T-helper 2 cell treated with Interferon-gamma antibody and Interleukin-4, amounts not matched to agents 5 μg/mL and 100 μg/mL, for 36 hours (primary cell): ENCODE results near the gene MYL5.
"Not testable (repeated sequence)": the region's sequence is repeated elsewhere in the genome, so short reads cannot be mapped to it uniquely, and the experiment has no call there.

Experiments
- DNase-seq: peaks from one replicate; pipeline ENCODE4 v3.0.0; 2021; ENCODE audit warnings: low spot score
- H3K27ac Mint-ChIP-seq: one replicate; pipeline ENCODE4 v1.8.0; 2021; ENCODE audit warnings: mild to moderate bottlenecking, mixed read lengths
- H3K27me3 Mint-ChIP-seq: one replicate; pipeline ENCODE4 v1.8.0; 2021; ENCODE audit warnings: low read depth, mixed read lengths
- H3K36me3 Mint-ChIP-seq: one replicate; pipeline ENCODE4 v1.8.0; 2021; ENCODE audit warnings: low read depth, mixed read lengths
- H3K4me1 Mint-ChIP-seq: one replicate; pipeline ENCODE4 v1.8.0; 2021; ENCODE audit warnings: low read depth, mixed read lengths
- H3K4me3 Mint-ChIP-seq: one replicate; pipeline ENCODE4 v1.8.0; 2022; ENCODE audit warnings: mild to moderate bottlenecking, moderate library complexity, mixed read lengths
- H3K9me3 Mint-ChIP-seq: one replicate; pipeline ENCODE4 v1.8.0; 2021; ENCODE audit warnings: mixed read lengths

Gene MYL5

DNA sequence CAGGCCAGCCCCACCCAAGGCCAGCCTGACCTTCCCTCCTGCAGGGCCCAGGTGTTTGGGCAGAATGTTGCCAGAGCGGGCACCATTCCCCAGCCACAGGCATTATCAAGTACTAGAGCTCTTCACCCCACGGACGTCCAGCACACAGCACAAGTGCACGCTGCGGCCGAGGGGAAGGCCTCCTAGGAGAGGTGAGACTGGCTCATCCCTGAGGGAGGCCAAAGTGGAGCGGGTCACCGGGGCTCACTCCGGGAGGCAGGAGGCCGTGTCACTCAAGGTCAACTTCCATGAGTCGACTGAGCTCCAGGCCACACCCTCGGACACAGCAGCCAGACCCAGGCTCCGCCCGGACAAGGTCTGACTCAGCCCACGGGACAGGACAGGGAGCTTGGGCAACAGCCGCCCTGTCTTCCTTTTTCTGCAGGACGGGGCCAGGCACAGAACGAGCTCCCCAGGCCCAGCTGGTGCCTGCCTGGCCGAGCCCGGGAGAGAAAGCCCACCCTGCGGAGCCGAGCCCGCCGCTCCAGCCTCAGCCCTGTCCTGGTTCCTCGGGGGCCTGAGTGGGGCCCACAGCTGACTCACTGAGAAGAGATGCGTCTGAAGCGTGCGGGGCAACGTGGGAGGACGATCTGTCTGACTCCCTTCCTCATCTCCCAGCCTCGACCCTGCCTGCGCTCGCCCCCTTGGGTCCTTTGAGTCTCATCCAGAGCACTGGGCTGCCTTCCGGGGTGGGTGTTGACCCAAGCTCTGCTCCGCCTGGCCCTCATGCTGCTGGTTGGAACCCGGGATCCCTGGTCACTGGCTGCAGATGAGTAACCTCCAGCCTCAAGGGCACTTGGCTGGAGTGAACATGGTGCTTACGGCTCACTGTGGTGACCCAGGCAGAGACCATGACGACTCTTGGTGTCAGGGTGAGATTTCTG lies 13.0 kb downstream of the MYL5 start:
- H3K27ac Mint-ChIP-seq, result no peak overlapping the region
- peaks cover 19% of the 10 kb centered on the region for H3K27me3 Mint-ChIP-seq
- H3K4me1 Mint-ChIP-seq, result no peaks in the 10 kb centered on the region
- no peak overlapping the region for H3K4me3 Mint-ChIP-seq
- no peaks in the 10 kb centered on the region for H3K36me3 Mint-ChIP-seq
- H3K9me3 Mint-ChIP-seq, result no peaks in the 10 kb centered on the region
- no peak for DNase-seq

DNA sequence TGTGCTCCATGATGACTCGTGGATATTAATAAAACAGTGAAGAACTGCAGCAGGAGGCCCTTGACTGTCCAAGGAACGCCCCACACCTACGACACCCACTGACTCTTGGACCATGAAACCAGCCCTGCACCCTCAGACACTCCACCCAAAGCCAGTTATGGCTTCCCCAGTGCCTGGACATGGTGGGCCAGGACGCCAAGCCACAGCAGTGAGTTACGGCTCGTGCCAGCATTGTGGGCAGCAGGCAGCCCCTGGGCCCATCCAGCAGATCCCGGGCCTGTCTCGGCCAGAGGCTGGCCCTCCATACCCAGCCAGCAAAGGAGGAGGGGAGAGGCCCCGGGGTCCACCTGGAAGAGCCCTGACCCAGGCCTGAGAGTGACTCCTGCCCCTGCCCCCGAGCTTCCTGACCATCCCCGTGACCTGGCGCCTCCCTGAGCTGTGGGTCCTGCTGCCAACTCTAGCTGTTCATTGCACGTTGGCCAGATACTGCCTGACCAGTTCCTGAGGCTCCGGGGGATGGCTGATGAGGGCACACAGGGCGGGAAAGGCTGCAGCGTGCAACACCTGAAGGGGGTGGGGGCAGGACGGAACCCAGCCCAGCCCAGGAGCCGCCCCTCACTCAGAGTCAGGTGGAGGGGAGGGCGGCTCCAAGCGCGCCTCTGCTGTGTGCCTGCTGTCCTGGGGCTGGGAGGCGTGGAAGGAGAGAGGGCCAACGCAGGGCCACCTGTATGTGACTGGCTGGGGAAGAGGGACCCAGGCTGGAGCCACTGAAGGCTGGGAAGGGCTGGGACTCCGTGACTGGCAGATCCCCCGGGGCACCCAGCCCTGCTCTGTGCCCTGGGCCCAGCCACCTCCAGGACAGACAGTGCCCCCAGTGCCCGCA lies 13.9 kb downstream of the MYL5 start:
- no peaks in the 10 kb centered on the region for H3K36me3 Mint-ChIP-seq

GRCh38 chr4:688854-689681 lies 14.7 kb downstream of the MYL5 start, which contains the start of gene SLC49A3:
Gene SLC49A3, minus strand, starts transcription at chr4:689151. Its CDS starts 24 bp downstream, at chr4:689127.
- DNase-seq, result no peak
- no peak within 1 kb of the TSS for H3K27ac Mint-ChIP-seq
- no peaks in the 10 kb centered on the region for H3K4me1 Mint-ChIP-seq
- no peak within 1 kb of the TSS for H3K4me3 Mint-ChIP-seq
- no peaks in the 10 kb centered on the region for H3K36me3 Mint-ChIP-seq
- no peaks in the 10 kb centered on the region for H3K9me3 Mint-ChIP-seq
- H3K27me3 Mint-ChIP-seq, result peaks cover 24% of the 10 kb centered on the region

More for the DNA sequence above, 13.9 kb downstream of the MYL5 start:
- no peak overlapping the region for H3K27ac Mint-ChIP-seq
- no peak overlapping the region for H3K4me3 Mint-ChIP-seq
- no peak for DNase-seq
- H3K27me3 Mint-ChIP-seq, result peaks cover 19% of the 10 kb centered on the region
- no peaks in the 10 kb centered on the region for H3K4me1 Mint-ChIP-seq
- H3K9me3 Mint-ChIP-seq, result no peaks in the 10 kb centered on the region

GRCh38 chr4:689723-690122 lies 15.4 kb downstream of the MYL5 start:
- H3K9me3 Mint-ChIP-seq, result no peaks in the 10 kb centered on the region
- no peak overlapping the region for H3K4me3 Mint-ChIP-seq
- no peaks in the 10 kb centered on the region for H3K4me1 Mint-ChIP-seq
- peaks cover 31% of the 10 kb centered on the region for H3K27me3 Mint-ChIP-seq
- DNase-seq, result no peak
- no peaks in the 10 kb centered on the region for H3K36me3 Mint-ChIP-seq
- H3K27ac Mint-ChIP-seq, result no peak overlapping the region

- H3K4me1 Mint-ChIP-seq, result no peaks in the 10 kb centered on the region
- H3K27me3 Mint-ChIP-seq, result peaks cover 28% of the 10 kb centered on the region
- no peak for DNase-seq
- no peak overlapping the region for H3K27ac Mint-ChIP-seq
- no peaks in the 10 kb centered on the region for H3K9me3 Mint-ChIP-seq
- no peaks in the 10 kb centered on the region for H3K36me3 Mint-ChIP-seq
- no peak overlapping the region for H3K4me3 Mint-ChIP-seq
These were observed 18.6 kb downstream of the MYL5 start for GRCh38 chr4:692771-693554.

GRCh38 chr4:694341-694940 lies 20.1 kb downstream of the MYL5 start:
- H3K9me3 Mint-ChIP-seq, H3K27ac Mint-ChIP-seq, DNase-seq: not testable (repeated sequence)

DNA sequence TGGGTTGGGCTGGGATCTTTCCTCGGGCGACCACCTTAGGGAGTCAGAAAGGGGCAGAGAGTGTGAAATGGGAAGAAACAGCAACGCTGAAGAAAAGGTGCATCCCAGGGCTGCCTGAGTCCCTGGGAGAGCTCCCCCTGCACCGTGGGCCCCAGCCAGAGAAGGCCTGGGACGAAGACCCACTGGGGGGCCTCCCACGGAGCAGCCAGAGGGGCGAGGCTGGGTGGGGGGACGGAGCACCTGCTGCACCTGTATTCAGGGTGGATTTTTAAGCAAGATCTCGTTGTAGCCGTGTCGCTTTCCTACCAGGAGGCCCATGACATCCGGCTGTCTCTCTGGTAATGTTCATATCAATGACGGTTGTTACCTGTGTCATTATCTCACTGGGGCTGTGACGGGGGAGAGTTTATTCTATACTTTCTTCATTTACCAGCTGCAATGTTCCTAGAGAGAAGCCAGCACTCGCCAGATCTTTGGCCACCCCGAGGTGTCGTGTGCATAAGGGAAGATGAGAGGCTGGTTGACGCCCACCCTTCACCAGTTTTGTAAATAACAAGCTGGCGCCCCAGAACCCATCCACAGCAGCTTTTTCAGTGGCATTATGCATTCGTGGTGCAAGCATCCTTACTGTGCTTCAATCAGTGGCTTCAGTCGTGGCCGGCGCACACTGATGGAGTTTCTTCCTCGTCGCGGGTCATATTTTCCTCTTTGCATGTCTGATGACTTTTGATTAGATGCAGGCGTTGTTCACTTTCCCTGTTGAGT lies 25.7 kb downstream of the MYL5 start:
- Mint-ChIP-seq H3K27ac (peak overlapping the region; percentile 49), H3K36me3 (no peaks in the 10 kb centered on the region), H3K4me3 (peak overlapping the region; percentile 77), H3K9me3 (no peaks in the 10 kb centered on the region), H3K27me3 (no peaks in the 10 kb centered on the region), H3K4me1 (peaks cover 16% of the 10 kb centered on the region)
- DNase-seq, result no peak

More at GRCh38 chr4:694341-694940, 20.1 kb downstream of the MYL5 start:
- H3K4me1 Mint-ChIP-seq, H3K36me3 Mint-ChIP-seq, H3K4me3 Mint-ChIP-seq: not testable (repeated sequence)
- peaks cover 26% of the 10 kb centered on the region for H3K27me3 Mint-ChIP-seq

DNA sequence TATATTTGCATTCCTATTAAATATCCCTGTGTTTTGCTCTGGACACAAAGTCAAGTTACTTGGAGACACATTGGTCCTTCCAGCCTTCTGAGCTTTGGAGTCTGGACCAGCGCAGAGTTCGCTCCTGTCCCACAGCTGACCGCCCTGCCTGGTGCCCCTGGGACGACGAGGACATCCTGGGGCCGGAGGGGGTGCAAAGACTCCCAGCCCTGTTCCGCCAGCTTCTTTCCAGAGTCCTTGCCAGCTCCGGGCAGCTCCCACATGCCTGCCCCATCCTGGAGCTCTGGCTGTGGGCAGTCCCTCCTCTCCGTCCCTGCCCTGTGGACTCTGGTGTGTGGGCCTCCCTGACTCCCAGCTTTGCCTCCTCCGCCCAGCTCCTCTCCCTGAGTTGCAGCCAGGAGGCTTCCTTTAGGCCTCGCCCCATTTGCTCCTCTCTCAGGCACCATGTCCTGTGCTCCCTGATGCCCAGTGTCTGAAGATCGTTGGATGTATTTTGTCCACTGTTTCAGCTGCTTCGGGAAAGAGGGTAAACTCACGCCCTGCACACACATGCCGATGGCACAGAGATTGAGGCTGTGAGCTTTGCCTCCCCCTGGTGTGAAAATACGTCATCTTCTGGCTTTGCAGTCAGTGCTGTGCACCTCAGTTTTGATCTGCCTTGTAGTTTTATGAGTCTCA lies 26.4 kb downstream of the MYL5 start:
- peak overlapping the region; percentile 49 for H3K27ac Mint-ChIP-seq
- no peaks in the 10 kb centered on the region for H3K36me3 Mint-ChIP-seq
- H3K4me1 Mint-ChIP-seq, result peaks cover 20% of the 10 kb centered on the region
- no peaks in the 10 kb centered on the region for H3K27me3 Mint-ChIP-seq
- H3K9me3 Mint-ChIP-seq, result no peaks in the 10 kb centered on the region
- DNase-seq, result no peak
- no peak overlapping the region for H3K4me3 Mint-ChIP-seq

GRCh38 chr4:702618-703048 lies 28.3 kb downstream of the MYL5 start:
- Mint-ChIP-seq H3K27ac (no peak overlapping the region), H3K27me3 (no peaks in the 10 kb centered on the region), H3K36me3 (no peaks in the 10 kb centered on the region), H3K4me1 (peaks cover 20% of the 10 kb centered on the region), H3K9me3 (no peaks in the 10 kb centered on the region), H3K4me3 (no peak overlapping the region)
- DNase-seq, result no peak

- H3K4me3 Mint-ChIP-seq, result no peak overlapping the region
- DNase-seq, result no peak
- no peaks in the 10 kb centered on the region for H3K9me3 Mint-ChIP-seq
- H3K36me3 Mint-ChIP-seq, result peaks cover under 1% of the 10 kb centered on the region
- no peaks in the 10 kb centered on the region for H3K27me3 Mint-ChIP-seq
- peaks cover 19% of the 10 kb centered on the region for H3K4me1 Mint-ChIP-seq
- H3K27ac Mint-ChIP-seq, result no peak overlapping the region
These were observed 29.2 kb downstream of the MYL5 start for GRCh38 chr4:703336-704197.
